Measurements from ENCODE around the gene ZNHIT6.
A peak's percentile ranks its signal among the peaks of the same experiment; 100 is the strongest.
"Not testable (repeated sequence)": the region's sequence is repeated elsewhere in the genome, so short reads cannot be mapped to it uniquely, and the experiment has no call there.

ZNHIT6 gene

GRCh38 chr1:85707990-85708828 is at the start of gene ZNHIT6:
TSS of gene ZNHIT6 (minus strand) at chr1:85708433. CDS start at chr1:85708284, 149 bp downstream.
- Histone ChIP-seq H3K36me3 (ENCODE audit: control insufficient read depth in 1 of 2, insufficient read depth in 2 of 2, low read length in 2 of 2) (peaks cover 10 to 14% of the 10 kb centered on the region in 2 donors), H3K9me3 (ENCODE audit: control insufficient read depth in 1 of 2, low read length in 2 of 2) (no peaks in the 10 kb centered on the region), H3K27me3 (ENCODE audit: low read depth, low read length) (no peaks in the 10 kb centered on the region), H3K4me1 (ENCODE audit: control insufficient read depth in 1 of 2, insufficient read depth in 2 of 2, low read length in 2 of 2) (peaks cover 7 to 14% of the 10 kb centered on the region in 2 donors), H3K4me3 (ENCODE audit: low read depth in 1 of 2, low read length in 2 of 2) (peak within 1 kb of the TSS; percentile 81 to 92), H3K27ac (ENCODE audit: low read length) (peak within 1 kb of the TSS; percentile 95)

GRCh38 chr1:85756864-85757263 is 48.6 kb upstream of the ZNHIT6 start:
- Histone ChIP-seq H3K4me1 (ENCODE audit: control insufficient read depth in 1 of 2, insufficient read depth in 2 of 2, low read length in 2 of 2) (no peaks in the 10 kb centered on the region), H3K4me3 (ENCODE audit: low read depth in 1 of 2, low read length in 2 of 2) (no peak overlapping the region), H3K36me3 (ENCODE audit: control insufficient read depth in 1 of 2, insufficient read depth in 2 of 2, low read length in 2 of 2) (peaks cover 0 to 4% of the 10 kb centered on the region in 2 donors), H3K9me3 (ENCODE audit: control insufficient read depth in 1 of 2, low read length in 2 of 2) (peaks cover 0 to 5% of the 10 kb centered on the region in 2 donors), H3K27me3 (ENCODE audit: low read depth, low read length) (no peaks in the 10 kb centered on the region), H3K27ac (ENCODE audit: low read length) (no peak overlapping the region)

- Histone ChIP-seq H3K27me3 (ENCODE audit: low read depth, low read length) (no peaks in the 10 kb centered on the region), H3K36me3 (ENCODE audit: control insufficient read depth in 1 of 2, insufficient read depth in 2 of 2, low read length in 2 of 2) (no peaks in the 10 kb centered on the region), H3K27ac (ENCODE audit: low read length) (no peak overlapping the region), H3K4me1 (ENCODE audit: control insufficient read depth in 1 of 2, insufficient read depth in 2 of 2, low read length in 2 of 2) (no peaks in the 10 kb centered on the region), H3K9me3 (ENCODE audit: control insufficient read depth in 1 of 2, low read length in 2 of 2) (no peaks in the 10 kb centered on the region), H3K4me3 (ENCODE audit: low read depth in 1 of 2, low read length in 2 of 2) (no peak overlapping the region)
Measured at GRCh38 chr1:85748120-85748519, 39.9 kb upstream of the ZNHIT6 start.

GRCh38 chr1:85746777-85747176 is 38.5 kb upstream of the ZNHIT6 start:
- Histone ChIP-seq H3K4me3 (ENCODE audit: low read depth in 1 of 2, low read length in 2 of 2) (no peak overlapping the region), H3K27me3 (ENCODE audit: low read depth, low read length) (no peaks in the 10 kb centered on the region), H3K4me1 (ENCODE audit: control insufficient read depth in 1 of 2, insufficient read depth in 2 of 2, low read length in 2 of 2) (no peaks in the 10 kb centered on the region), H3K36me3 (ENCODE audit: control insufficient read depth in 1 of 2, insufficient read depth in 2 of 2, low read length in 2 of 2) (no peaks in the 10 kb centered on the region), H3K9me3 (ENCODE audit: control insufficient read depth in 1 of 2, low read length in 2 of 2) (no peaks in the 10 kb centered on the region), H3K27ac (ENCODE audit: low read length) (no peak overlapping the region)

GRCh38 chr1:85743814-85744213 is 35.6 kb upstream of the ZNHIT6 start:
- Histone ChIP-seq H3K36me3 (ENCODE audit: control insufficient read depth in 1 of 2, insufficient read depth in 2 of 2, low read length in 2 of 2) (no peaks in the 10 kb centered on the region), H3K27ac (ENCODE audit: low read length) (no peak overlapping the region), H3K4me3 (ENCODE audit: low read depth in 1 of 2, low read length in 2 of 2) (no peak overlapping the region), H3K9me3 (ENCODE audit: control insufficient read depth in 1 of 2, low read length in 2 of 2) (no peaks in the 10 kb centered on the region), H3K27me3 (ENCODE audit: low read depth, low read length) (no peaks in the 10 kb centered on the region), H3K4me1 (ENCODE audit: control insufficient read depth in 1 of 2, insufficient read depth in 2 of 2, low read length in 2 of 2) (no peaks in the 10 kb centered on the region)

GRCh38 chr1:85734931-85735330 is 26.7 kb upstream of the ZNHIT6 start:
- no peaks in the 10 kb centered on the region for H3K4me1 ChIP-seq (ENCODE audit: control insufficient read depth in 1 of 2, insufficient read depth in 2 of 2, low read length in 2 of 2)
- H3K27ac ChIP-seq (ENCODE audit: low read length): no peak overlapping the region
- no peak overlapping the region for H3K4me3 ChIP-seq (ENCODE audit: low read depth in 1 of 2, low read length in 2 of 2)
- no peaks in the 10 kb centered on the region for H3K36me3 ChIP-seq (ENCODE audit: control insufficient read depth in 1 of 2, insufficient read depth in 2 of 2, low read length in 2 of 2)
- H3K9me3 ChIP-seq (ENCODE audit: control insufficient read depth in 1 of 2, low read length in 2 of 2): no peaks in the 10 kb centered on the region
- H3K27me3 ChIP-seq (ENCODE audit: low read depth, low read length): no peaks in the 10 kb centered on the region

GRCh38 chr1:85718678-85719340 is 10.6 kb upstream of the ZNHIT6 start:
- H3K4me1 ChIP-seq (ENCODE audit: control insufficient read depth in 1 of 2, insufficient read depth in 2 of 2, low read length in 2 of 2): no peaks in the 10 kb centered on the region
- no peak overlapping the region for H3K27ac ChIP-seq (ENCODE audit: low read length)
- H3K9me3 ChIP-seq (ENCODE audit: control insufficient read depth in 1 of 2, low read length in 2 of 2): peaks cover 1 to 10% of the 10 kb centered on the region in 2 donors
- H3K4me3 ChIP-seq (ENCODE audit: low read depth in 1 of 2, low read length in 2 of 2): no peak overlapping the region
- no peaks in the 10 kb centered on the region for H3K27me3 ChIP-seq (ENCODE audit: low read depth, low read length)
- no peaks in the 10 kb centered on the region for H3K36me3 ChIP-seq (ENCODE audit: control insufficient read depth in 1 of 2, insufficient read depth in 2 of 2, low read length in 2 of 2)

GRCh38 chr1:85714418-85715114 is 6.3 kb upstream of the ZNHIT6 start:
- not testable (repeated sequence) for H3K27ac ChIP-seq (ENCODE audit: low read length); H3K4me3 ChIP-seq (ENCODE audit: low read depth in 1 of 2, low read length in 2 of 2); H3K9me3 ChIP-seq (ENCODE audit: control insufficient read depth in 1 of 2, low read length in 2 of 2); H3K36me3 ChIP-seq (ENCODE audit: control insufficient read depth in 1 of 2, insufficient read depth in 2 of 2, low read length in 2 of 2); H3K4me1 ChIP-seq (ENCODE audit: control insufficient read depth in 1 of 2, insufficient read depth in 2 of 2, low read length in 2 of 2); H3K27me3 ChIP-seq (ENCODE audit: low read depth, low read length)

GRCh38 chr1:85708829-85709227 is 595 bp upstream of the ZNHIT6 start:
- Histone ChIP-seq H3K36me3 (ENCODE audit: control insufficient read depth in 1 of 2, insufficient read depth in 2 of 2, low read length in 2 of 2) (peaks cover 10 to 12% of the 10 kb centered on the region in 2 donors), H3K4me1 (ENCODE audit: control insufficient read depth in 1 of 2, insufficient read depth in 2 of 2, low read length in 2 of 2) (peaks cover 7 to 14% of the 10 kb centered on the region in 2 donors), H3K9me3 (ENCODE audit: control insufficient read depth in 1 of 2, low read length in 2 of 2) (peaks cover 2 to 4% of the 10 kb centered on the region in 2 donors), H3K4me3 (ENCODE audit: low read depth in 1 of 2, low read length in 2 of 2) (peak overlapping the region; percentile 81 to 92), H3K27ac (ENCODE audit: low read length) (peak overlapping the region; percentile 95), H3K27me3 (ENCODE audit: low read depth, low read length) (no peaks in the 10 kb centered on the region)

- H3K4me3 ChIP-seq (ENCODE audit: low read depth in 1 of 2, low read length in 2 of 2): peak overlapping the region; percentile 81 to 92
- H3K27me3 ChIP-seq (ENCODE audit: low read depth, low read length): no peaks in the 10 kb centered on the region
- H3K27ac ChIP-seq (ENCODE audit: low read length): peak overlapping the region; percentile 95
- H3K9me3 ChIP-seq (ENCODE audit: control insufficient read depth in 1 of 2, low read length in 2 of 2): no peaks in the 10 kb centered on the region
- peaks cover 10 to 20% of the 10 kb centered on the region in 2 donors for H3K36me3 ChIP-seq (ENCODE audit: control insufficient read depth in 1 of 2, insufficient read depth in 2 of 2, low read length in 2 of 2)
- H3K4me1 ChIP-seq (ENCODE audit: control insufficient read depth in 1 of 2, insufficient read depth in 2 of 2, low read length in 2 of 2): peaks cover 7 to 14% of the 10 kb centered on the region in 2 donors
Measured at GRCh38 chr1:85707267-85707989, 805 bp downstream of the ZNHIT6 start.

GRCh38 chr1:85705940-85706339 is 2.3 kb downstream of the ZNHIT6 start:
- Histone ChIP-seq H3K4me1 (ENCODE audit: control insufficient read depth in 1 of 2, insufficient read depth in 2 of 2, low read length in 2 of 2) (peaks cover 7 to 14% of the 10 kb centered on the region in 2 donors), H3K27me3 (ENCODE audit: low read depth, low read length) (no peaks in the 10 kb centered on the region), H3K27ac (ENCODE audit: low read length) (no peak overlapping the region), H3K9me3 (ENCODE audit: control insufficient read depth in 1 of 2, low read length in 2 of 2) (no peaks in the 10 kb centered on the region), H3K36me3 (ENCODE audit: control insufficient read depth in 1 of 2, insufficient read depth in 2 of 2, low read length in 2 of 2) (peaks cover 14 to 31% of the 10 kb centered on the region in 2 donors), H3K4me3 (ENCODE audit: low read depth in 1 of 2, low read length in 2 of 2) (no peak overlapping the region)
